ENCODE measurements around the gene KDR.

The KDR gene

DNA sequence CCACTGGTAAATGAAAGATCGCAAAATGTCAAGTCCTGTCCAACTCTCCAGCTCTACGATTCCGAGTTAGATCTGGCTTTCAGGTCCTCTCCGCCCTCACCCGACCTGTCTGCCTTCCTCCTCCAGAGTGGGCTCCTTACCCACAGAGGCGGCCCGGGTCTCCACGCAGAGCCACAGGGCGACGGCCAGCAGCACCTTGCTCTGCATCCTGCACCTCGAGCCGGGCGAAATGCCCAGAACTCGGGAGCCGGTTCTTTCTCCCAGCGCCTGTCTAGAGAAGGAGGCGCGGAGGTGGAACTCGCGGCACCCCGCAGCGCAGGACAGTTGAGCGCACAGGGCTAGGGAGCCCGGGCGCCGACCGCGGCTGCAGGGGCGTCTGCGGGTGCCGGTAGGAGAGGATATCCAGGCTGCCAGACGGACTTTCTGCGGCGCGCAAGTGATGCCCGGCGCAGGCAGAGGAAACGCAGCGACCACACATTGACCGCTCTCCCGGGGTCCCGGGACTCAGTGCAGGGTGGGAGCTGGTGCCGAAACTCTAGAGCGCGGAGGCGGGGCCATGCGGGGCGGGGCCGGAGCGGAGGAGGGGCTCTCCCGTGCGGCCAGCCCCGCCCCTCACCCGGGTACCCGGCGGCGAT, at the start of gene KDR:
KDR (minus strand) TSS at position 509 of the 635 bp plus-strand sequence; CDS start at position 207, 302 bp downstream.
- in situ Hi-C loops (cut with MboI; ENCODE audit: low sequenced_read_pairs): no loop called here

DNA sequence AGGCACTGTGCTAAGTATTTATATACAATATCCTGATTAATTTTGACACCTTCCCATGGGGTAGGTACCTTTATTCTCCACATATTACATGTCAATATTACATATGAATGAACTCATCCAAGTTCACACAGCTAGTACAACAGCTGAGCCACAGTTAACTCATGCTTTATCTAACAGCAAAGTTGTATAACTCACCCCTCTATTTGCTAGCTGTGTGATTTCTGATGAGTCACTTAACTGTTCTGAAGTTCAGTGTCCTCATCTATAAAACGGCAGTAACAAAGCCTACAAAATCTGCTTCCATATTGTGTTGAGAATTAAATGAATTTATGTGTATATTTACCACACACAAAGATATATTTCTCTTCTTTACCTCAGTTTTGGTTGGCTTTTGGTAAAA, 48.2 kb upstream of the KDR start:
- in situ Hi-C loops (cut with MboI; ENCODE audit: low sequenced_read_pairs): no loop called here

DNA sequence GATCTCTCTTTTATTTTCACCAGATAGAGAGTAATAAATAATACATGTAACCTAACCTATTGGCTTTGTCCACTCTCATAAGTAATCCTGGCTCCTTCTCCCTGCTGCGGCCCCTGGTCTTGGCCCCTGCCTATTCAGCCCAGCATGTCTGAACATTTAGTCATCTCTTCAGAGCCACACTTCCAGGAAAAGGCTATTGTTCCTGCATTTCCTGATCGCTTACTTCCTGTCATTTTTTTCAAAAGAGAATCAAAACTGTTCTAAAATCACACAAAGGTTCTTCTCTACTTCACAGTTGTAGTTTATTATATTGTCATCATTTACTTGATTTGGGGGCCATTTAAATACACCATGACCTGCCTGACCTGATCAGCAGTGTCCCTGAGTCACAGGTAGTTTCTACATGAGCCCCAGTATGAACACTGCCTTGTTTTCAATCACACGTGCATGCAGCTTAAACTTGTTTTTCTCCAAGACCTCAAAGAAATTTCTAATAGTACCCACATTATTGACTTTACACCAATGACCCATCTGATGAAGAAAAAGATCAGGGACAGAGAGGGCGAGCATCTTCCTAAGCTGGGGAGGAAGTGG, 47.4 kb upstream of the KDR start:
- in situ Hi-C loops (cut with MboI; ENCODE audit: low sequenced_read_pairs): no loop called here

- in situ Hi-C loops (cut with MboI; ENCODE audit: low sequenced_read_pairs): no loop called here
Observed at GRCh38 chr4:55170462-55170861, 45.1 kb upstream of the KDR start.

- in situ Hi-C loops (cut with MboI; ENCODE audit: low sequenced_read_pairs): no loop called here
Observed at GRCh38 chr4:55169352-55169961, 44.1 kb upstream of the KDR start.

GRCh38 chr4:55162396-55162795, 37.0 kb upstream of the KDR start:
- in situ Hi-C loops (cut with MboI; ENCODE audit: low sequenced_read_pairs): no loop called here

DNA sequence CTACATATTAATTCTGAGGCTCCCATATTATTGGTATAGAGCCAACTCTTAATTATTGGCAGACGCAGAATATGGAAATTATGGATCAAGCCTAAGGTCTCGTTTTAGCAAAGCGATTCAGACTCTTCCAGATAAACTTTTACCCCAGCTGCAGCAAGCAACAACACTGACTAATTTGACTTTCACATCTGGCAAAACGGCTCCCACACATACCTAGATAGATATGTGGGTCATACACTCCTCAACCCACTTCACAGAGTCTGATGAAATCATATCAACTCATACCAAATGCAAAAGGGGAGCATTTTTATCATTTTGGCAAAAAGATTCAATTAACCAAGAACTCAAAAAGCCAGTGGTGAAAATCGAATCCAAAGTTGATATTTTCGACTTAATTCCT, 36.3 kb upstream of the KDR start:
- in situ Hi-C loops (cut with MboI; ENCODE audit: low sequenced_read_pairs): no loop called here

- in situ Hi-C loops (cut with MboI; ENCODE audit: low sequenced_read_pairs): no loop called here
Observed at GRCh38 chr4:55159851-55160250, 34.5 kb upstream of the KDR start.

DNA sequence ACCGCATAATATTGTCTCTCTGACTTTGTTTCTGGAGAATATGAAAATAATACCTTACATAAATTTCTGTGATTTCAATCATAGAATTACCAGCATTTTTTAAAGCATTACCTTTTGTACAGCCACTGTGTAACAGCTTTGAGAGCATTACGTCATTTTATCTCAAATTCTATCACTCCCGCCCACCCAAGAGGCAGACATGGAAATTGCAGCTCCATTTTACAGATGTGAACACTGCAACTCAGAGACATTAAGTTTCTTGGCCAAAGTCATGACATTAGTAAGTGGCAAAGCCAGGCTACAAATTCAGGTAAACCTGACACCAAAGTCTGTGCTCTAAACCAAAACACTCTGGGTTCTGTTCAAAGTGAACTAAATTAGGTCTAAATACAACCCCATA, 33.6 kb upstream of the KDR start:
- in situ Hi-C loops (cut with MboI; ENCODE audit: low sequenced_read_pairs): no loop called here

DNA sequence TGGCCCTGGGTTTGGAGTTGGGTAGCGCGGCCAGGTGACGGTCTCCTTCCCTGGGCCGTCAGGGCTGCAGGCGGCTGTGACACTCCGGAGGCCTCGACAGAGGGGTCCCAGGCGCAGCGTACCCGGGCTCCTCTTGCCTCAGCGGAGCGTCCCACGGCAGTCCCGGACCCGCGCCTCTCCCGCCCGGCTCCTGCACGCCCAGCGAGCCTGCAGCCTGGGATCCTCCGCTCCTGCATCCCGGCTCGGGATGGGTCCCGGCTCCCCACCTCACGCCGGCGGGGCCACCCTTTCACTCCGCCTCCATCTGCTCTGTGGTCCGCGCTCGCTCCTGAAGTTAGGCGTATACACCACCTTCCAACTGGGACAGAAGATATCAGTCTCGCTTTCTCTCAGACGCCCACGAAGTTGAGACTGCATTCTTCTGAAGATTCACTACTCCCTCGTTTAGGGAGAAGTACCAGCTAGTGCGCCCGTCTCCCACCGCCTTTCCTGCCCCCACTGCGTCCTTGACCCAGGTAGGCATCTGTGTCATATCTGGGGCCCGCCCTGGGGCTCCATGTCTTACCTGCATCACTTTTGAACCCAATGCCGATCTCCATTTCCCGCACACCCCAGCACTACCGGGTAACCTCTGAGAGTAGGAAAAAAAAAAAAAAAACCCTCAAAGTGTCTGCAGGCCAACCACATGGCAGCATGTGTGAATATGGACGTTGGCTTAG, 32.3 kb upstream of the KDR start:
- in situ Hi-C loops (cut with MboI; ENCODE audit: low sequenced_read_pairs): no loop called here

DNA sequence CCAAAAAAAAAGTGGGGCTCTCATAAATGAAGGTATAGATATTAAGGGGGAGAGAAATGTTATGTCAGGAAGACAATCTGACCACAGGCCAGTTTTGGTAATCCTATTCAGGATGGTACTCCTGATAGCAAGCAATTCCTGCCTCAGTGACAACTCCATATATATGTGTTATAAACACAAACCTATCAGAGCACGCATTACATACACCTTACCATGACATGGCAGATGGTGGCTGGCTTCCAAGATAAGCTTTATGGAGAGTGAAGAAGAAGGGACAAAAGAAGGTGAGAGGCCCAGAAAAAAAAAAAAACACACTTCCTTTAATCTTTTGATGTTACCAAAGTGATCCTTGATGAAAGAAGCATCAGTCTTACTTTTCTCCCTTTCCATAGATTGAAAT, 29.5 kb upstream of the KDR start:
- in situ Hi-C loops (cut with MboI; ENCODE audit: low sequenced_read_pairs): no loop called here

DNA sequence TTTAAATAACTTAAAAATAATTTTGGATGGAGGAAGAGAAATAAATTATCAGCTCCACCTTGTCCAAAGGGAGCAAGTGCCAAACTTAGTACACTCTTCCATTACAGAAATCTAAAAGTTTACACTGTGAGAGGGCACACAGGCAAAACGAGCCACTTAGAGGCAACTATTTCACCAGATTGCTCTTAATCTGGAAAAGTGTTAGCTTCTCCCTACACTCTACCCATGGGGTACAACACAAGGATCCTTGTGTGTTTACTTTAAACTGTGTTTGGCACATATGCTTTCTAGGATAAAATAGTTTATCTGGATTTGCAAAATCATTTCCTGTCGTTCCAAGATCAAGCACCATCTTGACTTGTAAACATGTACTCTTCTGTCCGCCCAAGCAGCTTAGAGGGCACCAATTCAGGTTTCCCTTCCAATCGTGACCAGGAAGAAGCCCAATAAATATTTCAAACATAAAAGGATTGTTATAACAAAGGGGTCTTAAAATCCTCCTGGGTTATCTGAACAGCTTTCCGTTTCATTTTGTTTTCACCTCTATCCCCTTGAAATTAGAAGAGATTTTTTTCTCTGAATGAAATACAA, 29.0 kb upstream of the KDR start:
- in situ Hi-C loops (cut with MboI; ENCODE audit: low sequenced_read_pairs): no loop called here

DNA sequence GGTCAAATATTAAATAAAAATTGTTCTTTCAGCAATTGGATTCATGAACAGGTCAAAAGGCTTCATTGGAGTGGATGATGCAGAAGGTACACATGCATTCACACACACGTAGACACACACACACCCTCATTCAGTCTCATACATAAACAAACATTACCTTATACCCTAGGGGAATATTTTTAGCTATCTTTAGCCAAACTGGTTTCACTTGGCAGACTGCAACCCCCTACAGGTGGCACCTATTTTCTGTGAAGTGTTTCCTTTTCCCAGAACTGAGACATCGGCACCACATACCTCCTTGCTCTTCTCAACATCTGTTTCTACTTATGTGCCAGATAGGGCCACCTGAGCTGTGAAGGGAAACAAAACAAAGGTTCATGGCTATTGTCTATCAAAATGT, 18.5 kb upstream of the KDR start:
- in situ Hi-C loops (cut with MboI; ENCODE audit: low sequenced_read_pairs): no loop called here

DNA sequence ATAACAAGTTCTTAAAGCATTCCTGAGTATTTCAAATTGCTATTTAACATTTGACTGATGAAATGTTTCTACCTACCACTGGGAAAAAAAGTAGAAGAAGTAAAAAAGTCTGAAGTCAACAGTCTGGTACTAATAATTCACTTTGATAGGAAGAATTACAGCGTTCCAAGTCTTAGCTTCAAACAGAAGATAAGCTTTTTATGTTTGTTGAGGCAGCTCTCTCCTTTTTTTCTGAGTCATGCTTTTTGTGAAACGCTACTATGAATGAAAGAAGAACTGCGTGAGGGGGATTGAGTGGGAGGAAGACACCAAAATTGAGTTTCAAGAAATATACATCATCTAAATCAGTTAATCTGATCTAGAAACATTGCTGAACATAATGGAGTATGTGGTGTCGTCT, 13.0 kb upstream of the KDR start:
- in situ Hi-C loops (cut with MboI; ENCODE audit: low sequenced_read_pairs): no loop called here

DNA sequence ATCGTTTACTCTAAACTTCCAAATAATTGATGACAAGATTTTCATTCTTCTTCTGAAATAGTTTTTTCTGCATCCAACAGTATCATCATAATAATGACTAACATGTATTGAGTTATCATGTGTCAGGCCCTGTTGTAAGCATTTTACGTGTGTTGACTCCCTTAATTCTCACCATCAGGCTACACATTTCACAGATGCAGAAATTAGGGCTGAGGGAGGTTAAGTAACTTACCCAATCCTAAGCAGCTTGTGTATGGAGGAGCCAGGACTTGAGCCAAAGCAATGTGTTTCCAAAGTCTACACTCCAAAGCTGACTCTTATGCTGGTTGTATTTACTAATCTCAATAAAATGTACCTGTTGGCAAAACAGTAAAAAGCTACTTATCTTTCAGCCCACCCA, 11.2 kb upstream of the KDR start:
- in situ Hi-C loops (cut with MboI; ENCODE audit: low sequenced_read_pairs): no loop called here

DNA sequence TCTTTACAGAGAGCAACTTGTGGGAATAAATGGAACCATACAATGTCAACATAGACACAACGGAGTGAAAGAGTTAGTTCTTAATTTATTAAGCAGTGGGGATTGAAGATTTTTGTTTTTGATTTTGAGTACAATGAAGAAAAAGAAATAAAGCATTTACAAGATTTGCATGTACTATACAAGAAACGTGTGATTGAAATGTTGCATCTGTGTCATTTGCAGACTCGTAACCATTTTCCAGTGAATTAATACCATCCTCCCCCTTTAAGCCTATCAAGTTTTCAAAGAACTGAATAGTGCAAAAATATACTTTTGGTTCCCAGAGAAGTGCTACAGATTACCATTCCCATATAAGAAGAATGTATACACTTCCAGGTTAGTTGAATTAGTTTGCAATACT, 8.6 kb upstream of the KDR start:
- in situ Hi-C loops (cut with MboI; ENCODE audit: low sequenced_read_pairs): no loop called here

DNA sequence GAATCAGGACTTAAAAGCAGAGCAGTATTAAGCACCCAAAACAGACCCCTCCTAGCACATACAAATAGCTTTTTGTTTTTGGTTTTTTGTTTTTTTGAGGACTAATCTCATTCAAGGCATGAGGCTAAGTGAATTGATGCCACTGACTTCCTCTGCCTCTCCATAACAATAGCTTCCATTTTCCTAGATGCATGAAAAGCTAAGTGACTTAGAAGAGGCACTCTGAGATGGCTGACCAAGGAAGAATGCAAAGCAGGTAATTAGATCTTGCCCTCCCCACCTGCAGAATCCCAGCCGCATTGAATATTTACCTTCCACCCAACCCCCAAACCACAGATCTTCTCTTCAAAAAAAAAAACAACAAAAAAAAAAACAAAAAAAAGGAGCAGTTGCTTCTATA, 7.4 kb upstream of the KDR start:
- in situ Hi-C loops (cut with MboI; ENCODE audit: low sequenced_read_pairs): no loop called here

DNA sequence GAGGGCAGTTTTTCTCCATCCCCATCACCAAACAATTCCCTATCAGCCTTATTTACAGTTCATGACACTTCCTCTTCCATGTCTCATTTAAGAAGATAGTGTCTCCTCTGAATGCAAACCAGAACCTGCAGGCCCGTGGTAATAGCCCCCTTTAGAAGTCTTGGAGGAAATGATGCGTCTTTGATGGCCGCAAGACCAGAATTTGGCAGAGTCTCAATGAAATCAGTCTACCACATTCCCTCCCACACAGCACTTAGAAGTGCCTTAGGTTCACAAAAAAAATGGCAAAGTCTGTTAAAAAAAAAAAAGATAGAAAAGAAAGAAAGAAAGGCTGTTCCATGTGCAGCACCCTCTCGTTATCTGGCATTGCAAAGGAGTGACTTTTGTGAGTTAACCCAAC, 2.1 kb upstream of the KDR start:
- in situ Hi-C loops (cut with MboI; ENCODE audit: low sequenced_read_pairs): no loop called here

DNA sequence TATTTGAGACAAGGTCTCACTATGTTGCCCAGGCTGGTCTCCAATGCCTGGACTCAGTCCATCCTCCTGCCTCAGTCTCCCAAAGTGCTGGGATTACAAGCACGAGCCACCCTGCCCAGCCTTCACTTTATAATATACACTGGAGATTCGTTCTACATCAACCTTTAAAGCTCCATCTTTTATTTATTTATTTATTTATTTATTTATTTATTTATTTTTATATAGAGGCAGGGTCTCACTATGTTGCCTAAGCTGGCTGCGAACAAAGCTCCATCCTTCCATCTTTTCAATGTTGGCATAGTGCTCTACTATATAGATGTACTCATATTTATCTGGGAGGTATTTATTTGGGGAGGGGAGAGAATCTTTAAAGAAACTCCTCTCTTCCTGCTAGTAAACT, 1.7 kb upstream of the KDR start:
- in situ Hi-C loops (cut with MboI; ENCODE audit: low sequenced_read_pairs): no loop called here

DNA sequence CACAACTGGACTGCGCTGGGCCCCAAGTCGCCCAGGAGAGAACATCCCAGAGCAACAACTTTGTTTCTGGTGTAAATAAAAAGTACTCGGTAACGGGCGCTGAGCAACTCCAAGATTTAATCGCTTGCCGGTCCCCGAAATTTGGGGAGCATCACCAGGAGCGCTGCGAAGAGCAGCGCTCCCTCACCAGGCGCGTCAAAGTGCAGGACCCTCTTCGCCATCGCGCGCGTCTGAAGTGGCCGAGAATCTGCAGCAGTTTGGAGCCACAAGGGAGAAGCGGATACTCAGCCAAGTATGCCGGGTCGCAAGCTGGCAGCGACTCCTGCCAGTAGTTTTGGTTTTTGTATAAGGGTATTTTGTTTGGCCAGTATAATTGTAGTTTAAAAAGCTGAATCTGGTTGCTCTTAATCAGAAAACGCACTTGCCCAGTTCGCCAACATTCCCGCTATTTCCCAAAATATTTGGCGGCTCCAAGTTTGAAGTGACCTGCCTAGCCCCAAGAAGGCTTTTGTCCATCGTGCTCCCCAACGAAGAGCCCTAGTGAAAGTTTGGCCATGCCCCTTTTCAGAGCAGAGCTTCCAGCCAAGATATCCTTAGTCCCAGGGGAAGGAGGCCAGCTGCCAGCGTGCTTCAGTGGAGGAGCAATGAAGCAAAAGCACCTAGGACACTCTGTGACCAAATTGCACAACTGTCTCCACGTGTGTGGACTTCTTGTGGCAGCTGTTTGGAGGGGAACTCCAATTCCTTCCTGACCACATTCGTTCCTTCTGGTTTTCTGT, 557 bp upstream of the KDR start:
- in situ Hi-C loops (cut with MboI; ENCODE audit: low sequenced_read_pairs): no loop called here
